ENCODE data around the gene ATF3.

Gene ATF3, protein sequence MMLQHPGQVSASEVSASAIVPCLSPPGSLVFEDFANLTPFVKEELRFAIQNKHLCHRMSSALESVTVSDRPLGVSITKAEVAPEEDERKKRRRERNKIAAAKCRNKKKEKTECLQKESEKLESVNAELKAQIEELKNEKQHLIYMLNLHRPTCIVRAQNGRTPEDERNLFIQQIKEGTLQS

GRCh38 chr1:212608392-212608958 is at the start of gene ATF3:
TSS of gene ATF3 (plus strand) at chr1:212608761. CDS start at chr1:212615022, 6,261 bp downstream.
- peak; percentile 79 for DNase-seq

DNA sequence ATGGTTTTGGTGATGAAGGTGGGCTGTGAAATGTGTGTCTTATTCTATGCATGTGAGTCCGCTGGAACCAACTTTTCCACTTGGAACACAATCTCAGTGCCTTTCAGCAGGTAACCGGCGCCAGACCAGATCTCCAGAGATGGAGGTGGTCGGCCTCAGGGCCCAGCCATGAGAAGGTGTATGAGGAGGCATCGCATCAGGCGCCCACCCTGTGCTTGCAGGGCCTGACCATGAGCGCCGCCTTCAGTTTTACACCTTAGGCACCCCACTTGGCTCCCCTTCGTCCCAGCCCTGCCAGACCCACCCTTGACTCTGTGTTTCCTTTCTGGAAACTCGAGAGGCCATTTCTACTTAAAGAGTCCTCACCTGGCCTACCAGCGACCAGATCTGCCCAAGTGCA is 48.6 kb upstream of the ATF3 start:
- no peak for DNase-seq

- DNase-seq: no peak
Observed at GRCh38 chr1:212560933-212561460, 47.6 kb upstream of the ATF3 start.

DNA sequence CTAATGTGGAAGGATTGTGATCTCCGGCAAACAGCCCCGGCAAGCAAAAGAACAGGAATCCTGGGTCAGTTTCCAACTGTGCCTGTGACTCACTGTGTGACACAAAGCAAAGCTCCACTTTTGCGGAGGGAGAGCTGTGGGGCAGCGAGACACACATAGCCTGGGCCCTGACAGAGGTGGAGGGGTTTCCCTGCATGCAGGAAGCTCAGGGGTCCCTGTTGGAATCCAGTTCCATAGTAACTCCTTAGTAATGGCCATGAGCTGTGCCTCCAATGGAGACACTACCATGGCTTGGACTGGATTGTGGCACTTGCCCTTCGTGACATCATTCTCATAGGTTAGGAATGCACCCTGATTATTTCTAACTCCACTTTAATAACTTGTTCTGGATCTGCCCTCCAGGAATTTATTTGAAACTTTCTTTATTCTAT is 47.0 kb upstream of the ATF3 start:
- DNase-seq: no peak

DNA sequence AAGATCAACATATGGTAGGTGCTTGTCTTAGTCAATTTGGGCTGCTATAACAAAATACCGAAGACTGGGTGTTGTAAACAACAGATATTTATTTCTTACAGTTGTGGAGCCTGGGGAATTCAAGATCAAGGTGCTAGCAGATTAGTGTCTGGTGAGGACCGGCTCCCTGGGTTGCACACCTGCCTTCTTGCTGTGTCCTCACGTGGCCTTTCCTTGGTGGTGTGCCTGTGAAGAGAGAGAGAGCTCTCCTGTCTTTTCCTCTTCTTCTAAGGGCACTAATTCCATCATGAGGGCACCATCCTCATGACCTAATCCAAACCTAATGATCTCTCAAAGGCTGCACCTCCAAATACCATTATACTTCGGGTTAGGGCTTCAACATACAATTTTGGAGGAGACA is 45.8 kb upstream of the ATF3 start:
- DNase-seq: no peak

DNA sequence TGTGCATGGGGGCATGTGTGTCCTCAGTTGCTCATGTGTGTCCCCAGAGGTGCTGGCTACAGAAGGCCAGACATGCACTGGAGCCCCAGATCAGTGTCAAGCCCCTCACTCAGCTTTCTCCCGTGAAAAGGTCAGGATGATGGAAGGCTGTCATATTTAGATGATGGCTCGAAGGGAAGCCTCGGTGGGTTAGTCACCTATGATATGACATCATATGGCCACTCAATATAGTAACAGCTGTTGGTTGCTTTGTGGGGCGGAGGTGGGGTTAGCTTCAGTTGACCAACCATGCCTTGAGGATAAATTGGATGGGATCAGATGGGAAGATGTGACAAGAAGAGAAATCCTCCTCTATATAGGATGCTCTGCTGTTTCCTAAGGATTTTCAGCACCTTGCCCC is 43.5 kb upstream of the ATF3 start:
- DNase-seq: no peak

DNA sequence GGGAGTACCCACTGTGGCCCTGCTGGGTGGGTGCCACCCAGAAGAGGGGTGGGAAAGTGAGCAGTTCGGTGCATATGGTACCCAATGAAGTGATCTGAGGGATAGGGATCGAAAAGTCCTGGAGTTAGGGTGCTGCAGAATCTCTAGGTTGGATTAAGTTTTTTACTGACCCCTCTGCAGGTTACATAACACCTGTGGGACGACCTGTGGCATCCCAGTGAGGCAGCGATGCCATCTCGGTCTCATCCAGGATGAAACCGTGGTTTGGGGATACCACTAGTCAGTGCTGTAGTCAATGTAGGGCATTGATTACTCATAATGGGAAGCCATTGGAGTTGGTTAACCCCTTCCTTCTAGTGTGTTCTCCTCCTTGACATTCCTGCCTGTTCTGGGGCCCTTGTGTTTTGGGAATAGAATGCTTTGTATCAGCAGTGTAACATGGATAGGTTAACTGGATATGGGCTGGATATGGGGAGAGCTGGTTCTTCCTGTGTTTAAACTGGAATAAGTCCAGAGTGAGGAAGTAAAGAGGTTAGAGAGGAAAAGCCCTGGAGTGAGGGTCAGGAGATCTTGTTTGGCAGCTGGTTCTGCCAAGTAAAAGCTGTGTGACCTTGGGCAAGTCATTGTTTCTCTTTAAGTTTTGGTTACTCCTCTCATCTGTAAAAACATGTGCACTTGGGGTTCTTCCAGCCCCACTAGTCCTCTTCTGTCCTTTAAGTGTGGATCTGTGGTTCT is 42.8 kb upstream of the ATF3 start:
- no peak for DNase-seq

DNA sequence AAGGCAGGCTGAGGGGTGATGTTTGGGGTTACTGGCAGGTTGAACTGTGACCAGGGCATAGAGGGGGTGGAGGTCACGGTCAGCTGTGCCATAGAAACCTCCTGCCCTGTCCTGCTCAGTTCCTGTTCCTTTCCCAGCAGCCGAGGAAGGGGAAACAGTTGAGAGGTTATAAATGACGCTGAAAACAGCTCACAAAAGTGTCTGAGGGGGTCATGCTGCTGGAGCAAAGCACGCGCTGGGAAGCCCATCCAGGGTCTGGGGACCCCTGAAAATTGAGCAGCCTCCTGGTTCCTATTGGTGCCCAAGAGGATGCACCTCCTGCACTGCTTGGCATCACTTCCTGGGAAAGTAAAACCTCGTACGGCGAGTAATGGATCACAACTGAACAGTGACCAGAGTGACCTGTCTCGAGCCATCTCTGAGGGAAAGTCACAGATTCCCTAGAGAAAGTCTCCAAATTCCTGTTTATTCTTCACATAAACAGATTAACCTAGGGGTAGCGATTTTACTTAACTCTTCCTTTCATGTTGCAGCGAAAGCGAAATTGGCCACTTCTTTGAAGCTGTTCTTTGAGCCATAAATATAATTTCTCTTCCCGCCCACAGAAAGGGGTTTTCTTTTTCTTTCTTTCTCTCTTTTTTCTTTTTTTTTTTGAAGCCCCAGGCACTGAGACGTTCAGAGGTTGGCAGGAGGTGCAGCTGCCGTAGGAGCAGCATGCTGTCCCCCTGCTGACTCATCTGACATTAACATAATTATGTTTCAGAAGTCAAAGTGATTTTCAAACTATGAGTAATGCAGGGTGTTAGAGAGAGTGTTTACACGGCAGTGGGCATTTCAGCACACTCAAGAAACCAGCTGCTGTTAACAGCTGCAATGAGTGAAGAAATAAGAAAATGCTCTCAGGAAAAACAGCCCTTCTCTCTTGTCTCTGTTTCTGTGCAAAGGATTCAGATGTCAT is 41.8 kb upstream of the ATF3 start:
- peak; percentile 69 for DNase-seq

- DNase-seq: no peak
Observed at GRCh38 chr1:212567638-212568037, 40.9 kb upstream of the ATF3 start.

DNA sequence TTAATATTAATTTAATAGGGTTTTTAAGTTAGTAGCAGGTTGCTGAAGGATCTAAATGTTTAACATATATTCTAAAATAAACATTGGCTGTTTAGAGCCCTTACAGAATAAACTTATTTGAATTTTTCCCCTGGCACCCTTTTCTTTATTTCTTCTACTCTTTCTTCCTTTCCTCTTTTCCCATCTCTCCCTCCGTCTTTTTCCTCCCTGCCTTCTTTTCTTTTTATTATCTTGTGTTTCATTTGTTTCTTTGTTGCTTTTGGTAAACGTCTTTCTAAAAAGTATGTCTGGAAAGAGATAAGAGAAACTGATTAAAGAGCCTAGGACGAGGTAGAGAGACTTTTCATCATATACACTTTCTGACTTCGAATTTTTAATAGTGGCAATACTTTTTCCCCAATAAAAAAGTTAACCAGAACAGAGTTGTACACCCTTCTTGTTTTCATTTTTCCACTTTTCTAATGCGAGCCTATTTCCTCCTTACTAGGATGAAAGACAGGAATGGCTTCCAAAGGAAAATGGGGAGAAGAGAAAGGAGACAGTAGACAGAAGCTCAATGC is 39.5 kb upstream of the ATF3 start:
- DNase-seq: no peak

- no peak for DNase-seq
Observed at GRCh38 chr1:212574732-212575131, 33.8 kb upstream of the ATF3 start.

DNA sequence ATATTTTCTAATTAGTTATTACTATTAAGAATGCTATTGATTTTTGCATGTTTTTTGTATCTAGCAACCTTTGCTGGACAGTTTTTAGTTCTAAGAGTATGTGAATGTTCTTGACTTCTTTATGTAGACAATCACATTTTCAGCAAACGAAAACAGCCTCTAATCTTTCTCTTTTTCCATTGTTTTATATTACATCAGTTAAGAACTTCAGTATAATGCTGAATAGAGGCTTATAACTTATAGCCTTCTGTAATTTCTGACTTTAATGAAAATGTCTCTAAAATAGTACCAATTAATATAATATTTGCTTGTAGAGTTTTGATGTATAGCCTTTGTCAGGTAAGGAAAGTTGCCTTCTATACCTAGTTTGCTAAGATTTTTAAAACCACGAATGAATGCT is 33.2 kb upstream of the ATF3 start:
- no peak for DNase-seq

DNA sequence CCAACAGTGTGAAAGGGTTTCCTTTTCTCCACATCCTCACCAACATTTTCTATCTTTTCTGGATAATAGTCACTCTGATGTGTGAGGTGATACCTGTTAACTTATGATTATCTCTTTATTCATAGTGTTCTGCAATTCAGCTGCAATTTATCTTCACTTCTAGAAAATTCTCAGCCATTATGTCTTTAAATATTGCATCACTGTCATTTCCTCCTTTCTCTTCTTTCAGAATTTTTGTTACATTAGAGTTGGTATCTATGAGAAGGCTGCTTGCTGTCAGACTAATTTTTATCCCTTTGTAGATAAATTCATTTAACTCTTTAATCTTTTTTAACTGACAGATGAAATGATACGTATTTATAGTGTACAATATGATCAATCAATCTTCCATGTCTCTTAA is 30.5 kb upstream of the ATF3 start:
- no peak for DNase-seq

GRCh38 chr1:212581034-212581433 is 27.5 kb upstream of the ATF3 start:
- DNase-seq: no peak

DNA sequence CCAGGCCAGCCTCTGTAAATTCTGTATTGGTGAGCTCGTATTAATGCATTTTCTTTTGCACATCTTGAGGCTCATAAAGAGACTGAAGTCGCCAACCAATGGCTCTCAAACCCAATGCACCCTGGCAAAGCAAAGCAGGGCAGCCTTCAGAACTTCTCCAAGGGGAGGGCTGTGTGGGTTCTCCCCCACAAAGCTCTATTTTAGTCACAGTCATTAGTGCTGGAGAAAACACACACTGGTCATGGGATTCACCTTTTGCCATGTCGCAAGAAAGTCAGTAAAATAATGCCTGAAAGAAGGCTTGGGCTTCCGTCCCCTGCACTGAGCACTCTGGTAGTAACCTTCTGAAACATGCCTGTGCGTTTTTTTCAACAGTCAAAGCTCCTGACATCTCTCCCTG is 26.3 kb upstream of the ATF3 start:
- no peak for DNase-seq

DNA sequence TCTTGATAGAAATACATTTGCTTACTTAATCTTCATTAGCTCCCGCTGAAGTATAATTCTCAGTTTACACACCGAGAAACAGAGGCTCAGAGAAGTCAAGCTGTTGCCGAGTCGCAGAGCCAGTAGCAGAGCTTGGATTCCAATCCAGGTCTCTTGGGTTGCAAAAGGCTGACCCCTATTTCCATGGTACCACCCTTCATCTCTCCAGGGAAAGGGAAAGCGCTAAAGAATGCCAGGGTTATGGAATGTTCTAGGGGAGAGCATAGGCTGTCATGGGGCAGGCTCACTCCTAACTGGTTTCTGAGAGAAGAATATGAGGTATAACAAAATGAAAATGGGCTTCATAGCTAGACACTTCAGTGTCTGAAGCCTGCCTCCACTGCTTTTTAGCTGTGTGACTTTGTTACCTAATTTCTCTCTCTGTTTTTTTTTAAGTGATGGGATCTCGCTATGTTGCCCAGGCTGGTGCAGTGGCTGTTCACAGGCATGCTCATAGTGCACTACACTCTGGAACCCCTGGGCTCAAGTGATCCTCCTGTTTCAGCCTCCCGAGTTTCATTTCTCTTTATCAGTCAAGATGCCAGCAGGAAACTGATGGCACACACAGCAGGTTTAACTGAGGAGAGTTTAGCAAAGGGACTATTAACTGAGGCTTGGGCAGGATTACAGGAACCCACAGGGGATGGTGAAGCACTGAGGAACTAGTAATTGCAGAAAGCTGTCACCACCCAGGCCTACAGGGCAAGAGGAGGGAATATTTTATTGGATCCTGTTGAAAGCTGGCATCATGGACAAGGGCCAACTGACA is 25.5 kb upstream of the ATF3 start:
- no peak for DNase-seq

GRCh38 chr1:212583643-212584042 is 24.9 kb upstream of the ATF3 start:
- DNase-seq: no peak

DNA sequence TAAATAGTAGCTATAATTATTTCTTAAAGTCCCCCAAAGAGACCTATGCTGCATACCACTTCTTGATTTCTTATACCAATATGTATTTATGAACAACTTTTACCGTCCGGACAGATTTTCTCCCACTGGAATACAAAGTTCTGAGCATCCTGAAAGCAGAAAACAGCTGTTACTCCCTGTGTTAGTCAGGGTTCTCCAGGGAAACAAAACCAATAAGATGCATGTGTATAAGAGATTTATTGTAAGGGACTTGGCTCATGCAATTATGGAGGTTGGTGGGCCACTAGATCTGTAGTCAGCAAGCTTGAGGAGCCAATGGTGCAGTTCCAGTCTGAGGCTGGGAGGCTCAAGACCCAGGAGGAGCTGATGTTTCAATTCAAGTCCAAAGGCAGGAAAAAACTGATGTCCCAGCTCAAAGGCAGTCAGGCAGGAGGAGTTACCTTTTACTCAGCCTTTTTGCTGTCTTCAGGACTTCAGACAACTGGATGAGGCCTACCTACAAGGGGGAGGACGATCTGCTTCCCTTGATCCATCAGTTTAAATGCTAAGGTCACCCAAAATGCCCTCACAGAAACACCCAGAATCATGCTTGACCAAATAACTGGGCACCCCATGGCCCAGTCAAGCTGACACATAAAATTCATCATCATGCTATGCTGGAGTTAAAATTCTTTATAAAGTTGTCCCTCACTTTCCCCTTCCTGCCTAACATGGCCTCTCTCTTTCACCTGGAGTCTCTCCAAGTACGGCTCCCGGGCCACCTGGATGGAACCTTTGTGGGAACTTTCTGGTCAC is 24.3 kb upstream of the ATF3 start:
- no peak for DNase-seq

- DNase-seq: no peak
Observed at GRCh38 chr1:212585210-212585609, 23.4 kb upstream of the ATF3 start.

DNA sequence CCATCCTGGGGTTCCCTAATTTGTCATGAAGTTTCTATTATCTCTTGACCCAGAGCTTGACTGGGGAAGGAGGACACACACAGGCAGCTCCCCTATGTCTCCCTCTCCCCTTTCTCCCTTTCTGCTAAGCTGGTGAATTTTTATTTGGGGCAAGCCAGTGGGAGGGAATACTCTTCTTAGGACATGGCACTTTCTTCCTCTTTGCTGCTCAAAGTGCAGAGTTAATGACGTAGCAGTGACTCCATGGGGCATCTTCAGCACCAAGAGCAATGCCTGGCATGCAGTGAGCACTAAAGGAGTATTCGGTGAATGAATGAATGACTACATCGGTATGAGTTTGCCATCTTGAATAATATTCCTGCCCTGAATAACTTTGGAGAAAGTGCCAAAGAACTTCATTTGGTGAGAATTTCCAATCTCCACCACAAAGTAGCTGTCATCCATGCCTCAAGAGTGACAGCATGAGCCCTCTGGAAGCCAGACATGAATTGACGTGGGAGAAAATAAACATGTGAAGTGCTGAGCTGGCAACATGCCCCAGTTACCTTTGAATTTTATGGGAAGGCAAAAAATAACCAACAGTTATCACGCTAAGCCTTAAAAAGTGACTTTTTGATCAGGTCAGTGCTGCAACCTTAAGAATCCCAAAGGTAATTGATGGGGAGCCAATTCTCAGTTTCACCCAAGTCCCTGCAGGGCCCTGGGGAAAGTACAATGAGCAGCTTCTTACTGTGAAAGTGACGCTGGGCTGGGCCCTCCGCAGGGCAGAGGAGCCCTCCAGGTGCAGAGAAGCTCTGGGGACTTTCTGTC is 22.1 kb upstream of the ATF3 start:
- no peak for DNase-seq
